A549 (cell line): ENCODE measurements around the gene TGDS. TPM values are rescaled to one million over a fixed set of nuclear protein-coding genes. Genes with fewer than 3 reads are reported as not detected.

ENCODE experiments used
- ATAC-seq, 2 experiments: fragments of 200-7000 bp in 1 of 2; fragments of >200 bp in 1 of 2; cut with Nextera tagmentation in 1 of 2; cut with Tn5 transposase in 1 of 2; 3 replicates each; pipeline versions ENCODE4 v1.8.0 to v1.9.1; 2018 to 2020; ENCODE audit warnings: mild to moderate bottlenecking in 1 of 2, moderate library complexity in 1 of 2
- CTCF ChIA-PET: fragments of 300-600 bp; sonication (Branson Sonifier 250); formaldehyde crosslinking; extraction: SDS; loops from one replicate; lab custom pipeline; 2021; ENCODE audit warnings: antibody characterized with exemption, inconsistent platforms; lab: Yijun Ruan, JAX
- POLR2A ChIA-PET: fragments of 350-600 bp; formaldehyde crosslinking; extraction: SDS; loops from one replicate; lab custom pipeline; 2021; ENCODE audit warnings: antibody characterized with exemption, inconsistent platforms; lab: Yijun Ruan, JAX
- DNase-seq, 2 experiments: peaks; one replicate each; pipeline versions ENCODE4 v3.0.0 to v3.0.0-alpha.2; 2011 to 2016; ENCODE audit warnings: low read depth in 1 of 2, low spot score in 1 of 2
- FAIRE-seq: peaks from 2 replicates; lab custom pipeline; 2011; peaks lifted over from hg19 to GRCh38; lab: Jason Lieb, UNC
- H3K27ac ChIP-seq, 2 experiments: fragments of >200 bp; sonication (Bioruptor Twin); formaldehyde crosslinking; 3 replicates each; pipeline ENCODE4 v1.5.1; 2016 to 2017
- H3K4me1 ChIP-seq: fragments of >200 bp; sonication (Bioruptor Twin); formaldehyde crosslinking; 3 replicates; pipeline ENCODE4 v1.6.1; 2016
- H3K4me2 ChIP-seq: fragments of >200 bp; sonication (Bioruptor Twin); formaldehyde crosslinking; 3 replicates; pipeline ENCODE4 v1.6.1; 2016
- H3K4me3 ChIP-seq: fragments of >200 bp; sonication (Bioruptor Twin); formaldehyde crosslinking; 3 replicates; pipeline ENCODE4 v1.5.1; 2016
- H3K9me3 ChIP-seq: fragments of >200 bp; sonication (Bioruptor Twin); formaldehyde crosslinking; 3 replicates; pipeline ENCODE4 v1.6.1; 2016
- CBX2 ChIP-seq: fragments of 200-600 bp; sonication (generic); IDR thresholded peaks from 2 replicates; pipeline ENCODE4 v1.6.1; 2016; ENCODE audit warnings: low read depth, mild to moderate bottlenecking, borderline replicate concordance
- CHD4 ChIP-seq: fragments of 200-600 bp; sonication (generic); IDR thresholded peaks from 2 replicates; pipeline ENCODE4 v1.6.1; 2016; ENCODE audit warnings: antibody characterized with exemption, mild to moderate bottlenecking, borderline replicate concordance
- EHF ChIP-seq: fragments of 250-450 bp; sonication (Bioruptor Pico); IDR thresholded peaks from 2 replicates; pipeline ENCODE4 v1.5.0; 2020; ENCODE audit warnings: mild to moderate bottlenecking
- FOSL2 ChIP-seq, 2 experiments: fragments of 450-650 bp in 1 of 2; fragments of >200 bp in 1 of 2; sonication (Bioruptor Twin) in 1 of 2; formaldehyde crosslinking; IDR thresholded peaks; 2 replicates each; pipeline versions ENCODE4 v1.5.0 to v1.6.1; 2016 to 2020; ENCODE audit warnings: mild to moderate bottlenecking in 1 of 2, moderate library complexity in 1 of 2
- HEYL ChIP-seq: fragments of 250-450 bp; sonication (Bioruptor Pico); IDR thresholded peaks from 2 replicates; pipeline ENCODE4 v1.8.0; 2021; ENCODE audit warnings: mild to moderate bottlenecking, moderate library complexity
- HOXA7 ChIP-seq: fragments of 250-450 bp; sonication (Bioruptor Pico); IDR thresholded peaks from 2 replicates; pipeline ENCODE4 v1.5.0; 2020; ENCODE audit warnings: mild to moderate bottlenecking, moderate library complexity
- KDM1A ChIP-seq: fragments of 200-600 bp; sonication (generic); IDR thresholded peaks from 2 replicates; pipeline ENCODE4 v1.6.1; 2016; ENCODE audit warnings: low read depth, mild to moderate bottlenecking
- NR3C1 ChIP-seq: fragments of >200 bp; sonication (Bioruptor Twin); formaldehyde crosslinking; IDR thresholded peaks from 3 replicates; pipeline ENCODE4 v1.6.1; 2017
- POLR2A ChIP-seq: IDR thresholded peaks from 2 replicates; pipeline ENCODE4 v1.6.1; 2012; ENCODE audit warnings: mild to moderate bottlenecking, low read length
- ZFP36 ChIP-seq: fragments of 450-650 bp; IDR thresholded peaks from 2 replicates; pipeline ENCODE4 v1.6.1; 2014; ENCODE audit warnings: borderline replicate concordance; ENCODE audit not compliant: partially characterized antibody
- WGBS: methylation state at CpG from one replicate; pipeline ENCODE4 v1.1.6; 2017; ENCODE audit errors: missing lambda C conversion rate; 5-methylcytosine and 5-hydroxymethylcytosine counted together
- polyA plus RNA-seq, 4 experiments: library from polyadenylated mRNA; depleted of rRNA in 3 of 4; stranded (reverse); fragments of >200 nt; fragmentation: RNase III in 1 of 4; extraction: RNeasy Plus Mini Kit Qiagen cat#74134 plus additional on column Dnase treatment in 1 of 4; gene quantifications; 2 replicates in 3 of 4; 3 replicates in 1 of 4; pipeline ENCODE4 v1.2.3, GENCODE V29; 2011 to 2017
- TF ChIP-seq, protein P1 (sequence below): fragments of 200-600 bp; sonication (generic); IDR thresholded peaks from 2 replicates; pipeline ENCODE4 v1.6.1; 2016; ENCODE audit warnings: antibody characterized with exemption, mild to moderate bottlenecking, moderate library complexity
- TF ChIP-seq, protein P2 (sequence below): fragments of 250-450 bp; sonication (Bioruptor Pico); IDR thresholded peaks from 2 replicates; pipeline ENCODE4 v1.5.0; 2021; ENCODE audit warnings: mild to moderate bottlenecking, moderate library complexity, borderline replicate concordance
- TF ChIP-seq, protein P3 (sequence below): IDR thresholded peaks from 2 replicates; pipeline ENCODE4 v1.6.1; 2012; ENCODE audit warnings: low read depth, borderline replicate concordance
- TF ChIP-seq, protein P4 (sequence below): fragments of >200 bp; sonication (Bioruptor Twin); formaldehyde crosslinking; IDR thresholded peaks from 3 replicates; pipeline ENCODE4 v1.5.1; 2016

TGDS gene
- polyA plus RNA-seq, 2 of the 4 experiments (the other 2 are of a cell fraction), result 6.8 to 24.3 TPM

DNA sequence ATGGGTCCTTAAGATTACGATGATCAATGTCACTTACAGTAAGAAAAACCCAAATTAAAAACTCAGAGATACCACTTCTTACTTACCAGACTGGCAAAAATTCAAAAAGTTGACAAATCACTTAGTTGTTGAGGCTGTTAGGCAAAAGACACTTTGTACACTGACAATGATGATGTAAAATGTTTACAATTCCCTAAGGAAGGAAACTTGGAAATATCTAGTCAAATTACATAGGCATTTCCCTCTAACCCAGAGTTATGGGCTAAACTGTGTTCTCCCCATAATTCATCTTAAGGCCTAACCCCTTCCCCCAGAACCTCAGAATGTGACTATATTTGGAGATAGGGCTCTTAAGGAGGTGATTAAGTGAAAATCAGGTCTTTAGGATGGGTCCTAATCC lies 12.0 kb downstream of the TGDS start (continued):
- TF ChIP-seq, protein P1, sequence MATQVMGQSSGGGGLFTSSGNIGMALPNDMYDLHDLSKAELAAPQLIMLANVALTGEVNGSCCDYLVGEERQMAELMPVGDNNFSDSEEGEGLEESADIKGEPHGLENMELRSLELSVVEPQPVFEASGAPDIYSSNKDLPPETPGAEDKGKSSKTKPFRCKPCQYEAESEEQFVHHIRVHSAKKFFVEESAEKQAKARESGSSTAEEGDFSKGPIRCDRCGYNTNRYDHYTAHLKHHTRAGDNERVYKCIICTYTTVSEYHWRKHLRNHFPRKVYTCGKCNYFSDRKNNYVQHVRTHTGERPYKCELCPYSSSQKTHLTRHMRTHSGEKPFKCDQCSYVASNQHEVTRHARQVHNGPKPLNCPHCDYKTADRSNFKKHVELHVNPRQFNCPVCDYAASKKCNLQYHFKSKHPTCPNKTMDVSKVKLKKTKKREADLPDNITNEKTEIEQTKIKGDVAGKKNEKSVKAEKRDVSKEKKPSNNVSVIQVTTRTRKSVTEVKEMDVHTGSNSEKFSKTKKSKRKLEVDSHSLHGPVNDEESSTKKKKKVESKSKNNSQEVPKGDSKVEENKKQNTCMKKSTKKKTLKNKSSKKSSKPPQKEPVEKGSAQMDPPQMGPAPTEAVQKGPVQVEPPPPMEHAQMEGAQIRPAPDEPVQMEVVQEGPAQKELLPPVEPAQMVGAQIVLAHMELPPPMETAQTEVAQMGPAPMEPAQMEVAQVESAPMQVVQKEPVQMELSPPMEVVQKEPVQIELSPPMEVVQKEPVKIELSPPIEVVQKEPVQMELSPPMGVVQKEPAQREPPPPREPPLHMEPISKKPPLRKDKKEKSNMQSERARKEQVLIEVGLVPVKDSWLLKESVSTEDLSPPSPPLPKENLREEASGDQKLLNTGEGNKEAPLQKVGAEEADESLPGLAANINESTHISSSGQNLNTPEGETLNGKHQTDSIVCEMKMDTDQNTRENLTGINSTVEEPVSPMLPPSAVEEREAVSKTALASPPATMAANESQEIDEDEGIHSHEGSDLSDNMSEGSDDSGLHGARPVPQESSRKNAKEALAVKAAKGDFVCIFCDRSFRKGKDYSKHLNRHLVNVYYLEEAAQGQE, result no peak
- no peak for TF ChIP-seq EHF (CRISPR knock-in tag)
- TF ChIP-seq CHD4, result no peak
- TF ChIP-seq POLR2A, result no peak

DNA sequence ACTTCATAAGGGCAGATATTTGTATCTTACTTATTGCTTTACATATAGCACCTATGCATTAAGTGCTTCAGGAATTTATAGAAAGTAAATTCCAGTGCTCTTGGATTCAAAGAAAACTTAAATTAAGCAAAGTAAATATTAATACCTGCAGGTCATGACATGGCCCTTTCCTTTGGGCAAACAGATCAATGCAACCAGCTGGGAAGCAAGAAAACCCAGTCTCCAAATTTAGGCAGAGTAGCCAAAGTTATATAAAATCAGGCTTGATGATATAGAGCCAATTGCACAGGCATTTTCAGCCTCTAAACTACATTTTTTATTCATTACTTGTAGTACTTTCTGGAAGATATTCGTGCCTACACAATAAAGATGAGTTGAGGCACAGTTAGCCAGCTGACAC lies 16.9 kb downstream of the TGDS start:
- Histone ChIP-seq H3K9me3 (no peaks in the 10 kb centered on the region), H3K27ac (no peak overlapping the region), H3K4me2 (no peak overlapping the region), H3K4me1 (no peaks in the 10 kb centered on the region), H3K4me3 (no peak overlapping the region)
- no peak for ATAC-seq
- WGBS, result 83% methylated on average over 1 of the region's 1 CpG
- no peak for TF ChIP-seq FOSL2 (IDR thresholded peaks at IDR 0.05)
- no peak for TF ChIP-seq FOSL2 (CRISPR knock-in tag; IDR thresholded peaks at IDR 0.05)
- TF ChIP-seq KDM1A, result no peak
- DNase-seq, result no peak
- ChIA-PET CTCF (no interaction called here), POLR2A (interaction anchor here (1.0 kb wide), 1 partner anchor 29 kb away, joined by 4 read pairs; no protein-coding TSS in a partner anchor)
- no peak for FAIRE-seq

DNA sequence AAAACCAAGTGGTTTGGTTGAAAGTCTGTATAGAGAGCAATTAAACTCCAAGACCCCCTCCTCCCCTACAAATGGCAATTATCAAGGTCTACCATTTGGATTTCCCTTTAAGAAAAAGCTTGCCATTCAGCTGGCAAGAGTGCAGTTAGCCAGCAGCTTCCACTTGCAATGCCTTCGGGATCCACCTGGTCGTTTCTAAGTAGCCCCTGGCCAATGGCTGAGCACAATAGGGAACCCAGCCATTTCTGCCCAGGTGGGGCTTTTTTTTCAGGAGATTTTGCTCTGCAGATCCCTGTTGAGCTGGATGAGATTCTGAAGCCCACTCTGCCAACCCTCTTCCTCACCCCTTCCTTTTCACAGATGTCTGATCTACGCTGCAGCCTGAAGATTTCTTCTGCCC lies 26.3 kb downstream of the TGDS start:
- no peak for DNase-seq
- FAIRE-seq, result no peak
- Histone ChIP-seq H3K9me3 (no peaks in the 10 kb centered on the region), H3K4me2 (no peak overlapping the region), H3K4me3 (no peak overlapping the region), H3K27ac (no peak overlapping the region), H3K4me1 (no peaks in the 10 kb centered on the region)
- WGBS, result 85% methylated on average over 3 of the region's 3 CpGs
- TF ChIP-seq, protein P2, sequence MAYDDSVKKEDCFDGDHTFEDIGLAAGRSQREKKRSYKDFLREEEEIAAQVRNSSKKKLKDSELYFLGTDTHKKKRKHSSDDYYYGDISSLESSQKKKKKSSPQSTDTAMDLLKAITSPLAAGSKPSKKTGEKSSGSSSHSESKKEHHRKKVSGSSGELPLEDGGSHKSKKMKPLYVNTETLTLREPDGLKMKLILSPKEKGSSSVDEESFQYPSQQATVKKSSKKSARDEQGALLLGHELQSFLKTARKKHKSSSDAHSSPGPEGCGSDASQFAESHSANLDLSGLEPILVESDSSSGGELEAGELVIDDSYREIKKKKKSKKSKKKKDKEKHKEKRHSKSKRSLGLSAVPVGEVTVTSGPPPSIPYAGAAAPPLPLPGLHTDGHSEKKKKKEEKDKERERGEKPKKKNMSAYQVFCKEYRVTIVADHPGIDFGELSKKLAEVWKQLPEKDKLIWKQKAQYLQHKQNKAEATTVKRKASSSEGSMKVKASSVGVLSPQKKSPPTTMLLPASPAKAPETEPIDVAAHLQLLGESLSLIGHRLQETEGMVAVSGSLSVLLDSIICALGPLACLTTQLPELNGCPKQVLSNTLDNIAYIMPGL (CRISPR knock-in tag), result no peak
- TF ChIP-seq, protein P3, sequence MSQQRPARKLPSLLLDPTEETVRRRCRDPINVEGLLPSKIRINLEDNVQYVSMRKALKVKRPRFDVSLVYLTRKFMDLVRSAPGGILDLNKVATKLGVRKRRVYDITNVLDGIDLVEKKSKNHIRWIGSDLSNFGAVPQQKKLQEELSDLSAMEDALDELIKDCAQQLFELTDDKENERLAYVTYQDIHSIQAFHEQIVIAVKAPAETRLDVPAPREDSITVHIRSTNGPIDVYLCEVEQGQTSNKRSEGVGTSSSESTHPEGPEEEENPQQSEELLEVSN, result no peak
- TF ChIP-seq NR3C1, result no peak
- TF ChIP-seq HEYL, result no peak
- TF ChIP-seq HOXA7 (CRISPR knock-in tag), result no peak
- TF ChIP-seq CHD4, result no peak
- TF ChIP-seq CBX2, result no peak
- TF ChIP-seq, protein P4, sequence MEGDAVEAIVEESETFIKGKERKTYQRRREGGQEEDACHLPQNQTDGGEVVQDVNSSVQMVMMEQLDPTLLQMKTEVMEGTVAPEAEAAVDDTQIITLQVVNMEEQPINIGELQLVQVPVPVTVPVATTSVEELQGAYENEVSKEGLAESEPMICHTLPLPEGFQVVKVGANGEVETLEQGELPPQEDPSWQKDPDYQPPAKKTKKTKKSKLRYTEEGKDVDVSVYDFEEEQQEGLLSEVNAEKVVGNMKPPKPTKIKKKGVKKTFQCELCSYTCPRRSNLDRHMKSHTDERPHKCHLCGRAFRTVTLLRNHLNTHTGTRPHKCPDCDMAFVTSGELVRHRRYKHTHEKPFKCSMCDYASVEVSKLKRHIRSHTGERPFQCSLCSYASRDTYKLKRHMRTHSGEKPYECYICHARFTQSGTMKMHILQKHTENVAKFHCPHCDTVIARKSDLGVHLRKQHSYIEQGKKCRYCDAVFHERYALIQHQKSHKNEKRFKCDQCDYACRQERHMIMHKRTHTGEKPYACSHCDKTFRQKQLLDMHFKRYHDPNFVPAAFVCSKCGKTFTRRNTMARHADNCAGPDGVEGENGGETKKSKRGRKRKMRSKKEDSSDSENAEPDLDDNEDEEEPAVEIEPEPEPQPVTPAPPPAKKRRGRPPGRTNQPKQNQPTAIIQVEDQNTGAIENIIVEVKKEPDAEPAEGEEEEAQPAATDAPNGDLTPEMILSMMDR, result no peak
- TF ChIP-seq ZFP36, result no peak
- no peak for ATAC-seq
- CTCF ChIA-PET, result interaction anchor here (1.1 kb wide), 1 partner anchor 134 kb away, joined by 4 read pairs; no protein-coding TSS in a partner anchor
- POLR2A ChIA-PET, result no interaction called here
